ENCODE results near the gene HOXC4.

GRCh38 chr12:54071942-54072341, 18.3 kb downstream of the HOXC4 start:
- TF ChIP-seq, protein P1, sequence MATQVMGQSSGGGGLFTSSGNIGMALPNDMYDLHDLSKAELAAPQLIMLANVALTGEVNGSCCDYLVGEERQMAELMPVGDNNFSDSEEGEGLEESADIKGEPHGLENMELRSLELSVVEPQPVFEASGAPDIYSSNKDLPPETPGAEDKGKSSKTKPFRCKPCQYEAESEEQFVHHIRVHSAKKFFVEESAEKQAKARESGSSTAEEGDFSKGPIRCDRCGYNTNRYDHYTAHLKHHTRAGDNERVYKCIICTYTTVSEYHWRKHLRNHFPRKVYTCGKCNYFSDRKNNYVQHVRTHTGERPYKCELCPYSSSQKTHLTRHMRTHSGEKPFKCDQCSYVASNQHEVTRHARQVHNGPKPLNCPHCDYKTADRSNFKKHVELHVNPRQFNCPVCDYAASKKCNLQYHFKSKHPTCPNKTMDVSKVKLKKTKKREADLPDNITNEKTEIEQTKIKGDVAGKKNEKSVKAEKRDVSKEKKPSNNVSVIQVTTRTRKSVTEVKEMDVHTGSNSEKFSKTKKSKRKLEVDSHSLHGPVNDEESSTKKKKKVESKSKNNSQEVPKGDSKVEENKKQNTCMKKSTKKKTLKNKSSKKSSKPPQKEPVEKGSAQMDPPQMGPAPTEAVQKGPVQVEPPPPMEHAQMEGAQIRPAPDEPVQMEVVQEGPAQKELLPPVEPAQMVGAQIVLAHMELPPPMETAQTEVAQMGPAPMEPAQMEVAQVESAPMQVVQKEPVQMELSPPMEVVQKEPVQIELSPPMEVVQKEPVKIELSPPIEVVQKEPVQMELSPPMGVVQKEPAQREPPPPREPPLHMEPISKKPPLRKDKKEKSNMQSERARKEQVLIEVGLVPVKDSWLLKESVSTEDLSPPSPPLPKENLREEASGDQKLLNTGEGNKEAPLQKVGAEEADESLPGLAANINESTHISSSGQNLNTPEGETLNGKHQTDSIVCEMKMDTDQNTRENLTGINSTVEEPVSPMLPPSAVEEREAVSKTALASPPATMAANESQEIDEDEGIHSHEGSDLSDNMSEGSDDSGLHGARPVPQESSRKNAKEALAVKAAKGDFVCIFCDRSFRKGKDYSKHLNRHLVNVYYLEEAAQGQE (IDR thresholded peaks at IDR 0.05; ENCODE audit: borderline replicate concordance), result no peak
- no peak for TF ChIP-seq EZH2 (IDR thresholded peaks at IDR 0.05; ENCODE audit: borderline replicate concordance, insufficient read depth, low read length, poor library complexity, severe bottlenecking)
- no peak for TF ChIP-seq TAF1 (IDR thresholded peaks at IDR 0.05; ENCODE audit: low read depth)
- TF ChIP-seq CTCF (IDR thresholded peaks at IDR 0.05; ENCODE audit: poor library complexity, severe bottlenecking), result no peak
